Caco-2 (cell line): ENCODE data around the gene LY86. TPM values are rescaled to one million over a fixed set of nuclear protein-coding genes. Genes with fewer than 3 reads are reported as not detected.

ENCODE experiments used
- BruUV-seq: library from RNA; stranded (reverse); fragments of 400-500 nt; replicated peaks from 2 replicates; lab custom pipeline; 2021; lab: Mats Ljungman, UMichigan
- CTCF ChIA-PET: fragments of 300-600 bp; sonication (Branson Sonifier 250); formaldehyde crosslinking; loops from one replicate; lab custom pipeline; 2022; ENCODE audit warnings: antibody characterized with exemption; lab: Charles Lee
- POLR2A ChIA-PET: fragments of 300-600 bp; sonication (Branson Sonifier 250); formaldehyde crosslinking; loops from one replicate; lab custom pipeline; 2022; ENCODE audit warnings: antibody characterized with exemption; lab: Charles Lee
- DNase-seq, 2 experiments: peaks; one replicate each; pipeline versions ENCODE4 v3.0.0 to v3.0.0-alpha.2; 2020 to 2022
- H3K27me3 ChIP-seq: replicated peaks from 2 replicates; pipeline ENCODE4 v1.6.0; 2011; ENCODE audit warnings: low read length; ENCODE audit not compliant: control insufficient read depth, insufficient read depth
- H3K36me3 ChIP-seq: 2 replicates; pipeline ENCODE4 v1.5.1; 2011; ENCODE audit warnings: low read length; ENCODE audit not compliant: control insufficient read depth, insufficient read depth
- H3K4me1 ChIP-seq: fragments of 250-450 bp; sonication (Bioruptor Pico); 2 replicates; pipeline ENCODE4 v1.5.1; 2020; ENCODE audit warnings: mild to moderate bottlenecking
- H3K4me3 ChIP-seq: 2 replicates; pipeline ENCODE4 v1.5.1; 2011; ENCODE audit warnings: low read depth, mild to moderate bottlenecking, control low read depth, low read length
- H3K9me3 ChIP-seq: fragments of 250-450 bp; sonication (Bioruptor Pico); 2 replicates; pipeline ENCODE4 v1.5.1; 2020; ENCODE audit warnings: mild to moderate bottlenecking, moderate library complexity
- H3K27ac Mint-ChIP-seq: one replicate; pipeline ENCODE4 v1.8.0; 2022; ENCODE audit warnings: mixed read lengths; ENCODE audit not compliant: unreplicated experiment
- H3K27me3 Mint-ChIP-seq: one replicate; pipeline ENCODE4 v1.8.0; 2022; ENCODE audit warnings: mixed read lengths; ENCODE audit not compliant: insufficient read depth, unreplicated experiment
- H3K36me3 Mint-ChIP-seq: one replicate; pipeline ENCODE4 v1.8.0; 2022; ENCODE audit warnings: mild to moderate bottlenecking, mixed read lengths; ENCODE audit not compliant: insufficient read depth, unreplicated experiment
- H3K4me1 Mint-ChIP-seq: one replicate; pipeline ENCODE4 v1.8.0; 2022; ENCODE audit warnings: low read depth, mixed read lengths; ENCODE audit not compliant: unreplicated experiment
- H3K4me3 Mint-ChIP-seq: one replicate; pipeline ENCODE4 v1.8.0; 2022; ENCODE audit warnings: mild to moderate bottlenecking, moderate library complexity, mixed read lengths; ENCODE audit not compliant: unreplicated experiment
- H3K9me3 Mint-ChIP-seq: one replicate; pipeline ENCODE4 v1.8.0; 2022; ENCODE audit warnings: mixed read lengths; ENCODE audit not compliant: unreplicated experiment
- intact Hi-C: fragments of 100-400 bp; cut with micrococcal nuclease; formaldehyde crosslinking; loops from one replicate; pipeline ENCODE4 v1.10.0; 2022; ENCODE audit not compliant: unreplicated experiment
- total RNA-seq: library from RNA; stranded (reverse); gene quantifications from 2 replicates; pipeline ENCODE4 v1.2.3, GENCODE V29; 2022
- TF ChIP-seq, protein P1 (sequence below), 2 experiments: fragments of 200-600 bp in 1 of 2; IDR thresholded peaks; 1 replicate in 1 of 2; 2 replicates in 1 of 2; pipeline versions ENCODE4 v1.5.1 to v1.8.0; 2011 to 2022; ENCODE audit warnings: antibody characterized with exemption in 1 of 2, control low read depth in 1 of 2, inconsistent platforms in 1 of 2, low read depth in 1 of 2, low read length in 1 of 2, mild to moderate bottlenecking in 1 of 2, moderate library complexity in 1 of 2; ENCODE audit not compliant: insufficient read depth in 1 of 2, severe bottlenecking in 1 of 2, unreplicated experiment in 1 of 2

Gene LY86
- total RNA-seq, 1 experiment from 2014 or later, result not detected

- Mint-ChIP-seq H3K36me3 (no peaks in the 10 kb centered on the region), H3K4me1 (no peaks in the 10 kb centered on the region), H3K27ac (no peak overlapping the region), H3K27me3 (peaks cover 27% of the 10 kb centered on the region), H3K9me3 (no peaks in the 10 kb centered on the region), H3K4me3 (no peak overlapping the region)
- POLR2A ChIA-PET, result no interaction called here
- TF ChIP-seq, protein P1, sequence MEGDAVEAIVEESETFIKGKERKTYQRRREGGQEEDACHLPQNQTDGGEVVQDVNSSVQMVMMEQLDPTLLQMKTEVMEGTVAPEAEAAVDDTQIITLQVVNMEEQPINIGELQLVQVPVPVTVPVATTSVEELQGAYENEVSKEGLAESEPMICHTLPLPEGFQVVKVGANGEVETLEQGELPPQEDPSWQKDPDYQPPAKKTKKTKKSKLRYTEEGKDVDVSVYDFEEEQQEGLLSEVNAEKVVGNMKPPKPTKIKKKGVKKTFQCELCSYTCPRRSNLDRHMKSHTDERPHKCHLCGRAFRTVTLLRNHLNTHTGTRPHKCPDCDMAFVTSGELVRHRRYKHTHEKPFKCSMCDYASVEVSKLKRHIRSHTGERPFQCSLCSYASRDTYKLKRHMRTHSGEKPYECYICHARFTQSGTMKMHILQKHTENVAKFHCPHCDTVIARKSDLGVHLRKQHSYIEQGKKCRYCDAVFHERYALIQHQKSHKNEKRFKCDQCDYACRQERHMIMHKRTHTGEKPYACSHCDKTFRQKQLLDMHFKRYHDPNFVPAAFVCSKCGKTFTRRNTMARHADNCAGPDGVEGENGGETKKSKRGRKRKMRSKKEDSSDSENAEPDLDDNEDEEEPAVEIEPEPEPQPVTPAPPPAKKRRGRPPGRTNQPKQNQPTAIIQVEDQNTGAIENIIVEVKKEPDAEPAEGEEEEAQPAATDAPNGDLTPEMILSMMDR (IDR thresholded peaks at IDR 0.05; ENCODE audit: insufficient read depth in 1 of 2, low read depth in 1 of 2, low read length in 1 of 2, severe bottlenecking in 1 of 2, unreplicated experiment in 1 of 2), result no peak
- CTCF ChIA-PET, result no interaction called here
- Histone ChIP-seq H3K36me3 (no peaks in the 10 kb centered on the region), H3K9me3 (no peaks in the 10 kb centered on the region), H3K4me3 (no peak overlapping the region), H3K4me1 (no peaks in the 10 kb centered on the region), H3K27me3 (no peaks in the 10 kb centered on the region)
- DNase-seq, result no peak
- BruUV-seq, result no TSS peak
- intact Hi-C loops, result no loop called here
Measured at GRCh38 chr6:6634735-6635075, 46.2 kb downstream of the LY86 start.

- DNase-seq, result no peak
- ChIA-PET POLR2A (no interaction called here), CTCF (no interaction called here)
- Mint-ChIP-seq H3K4me3 (no peak overlapping the region), H3K9me3 (no peaks in the 10 kb centered on the region), H3K27ac (no peak overlapping the region), H3K4me1 (no peaks in the 10 kb centered on the region), H3K36me3 (no peaks in the 10 kb centered on the region), H3K27me3 (peaks cover 27% of the 10 kb centered on the region)
- no peaks in the 10 kb centered on the region for H3K9me3 ChIP-seq
- TF ChIP-seq, protein P1 (IDR thresholded peaks at IDR 0.05; ENCODE audit: insufficient read depth in 1 of 2, low read depth in 1 of 2, low read length in 1 of 2, severe bottlenecking in 1 of 2, unreplicated experiment in 1 of 2), result no peak
- no peak overlapping the region for H3K4me3 ChIP-seq
- no peaks in the 10 kb centered on the region for H3K4me1 ChIP-seq
- intact Hi-C loops, result no loop called here
- no TSS peak for BruUV-seq
- H3K36me3 ChIP-seq, result no peaks in the 10 kb centered on the region
- H3K27me3 ChIP-seq, result no peaks in the 10 kb centered on the region
Measured at GRCh38 chr6:6635291-6635690, 46.8 kb downstream of the LY86 start.

DNA sequence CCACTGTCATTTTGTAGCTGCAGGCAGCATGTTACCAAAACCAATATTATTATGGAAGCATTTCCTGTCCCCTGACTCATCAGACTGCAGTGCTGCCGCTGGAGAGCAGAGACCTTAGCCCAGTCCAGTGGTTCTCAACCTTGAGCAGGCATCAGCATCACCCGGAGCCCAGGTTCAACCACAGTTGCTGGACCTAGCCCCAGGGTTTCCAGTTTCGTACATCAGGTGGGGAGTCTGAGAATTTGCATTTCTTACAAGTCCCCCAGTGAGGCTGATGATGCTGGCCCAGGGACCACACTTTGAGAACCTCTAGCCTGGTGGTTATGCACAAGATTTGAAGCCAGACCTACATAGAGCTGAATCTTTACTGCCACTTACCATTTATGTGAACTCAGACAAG, 47.3 kb downstream of the LY86 start:
- ChIA-PET POLR2A (no interaction called here), CTCF (no interaction called here)
- no peaks in the 10 kb centered on the region for H3K4me1 Mint-ChIP-seq
- H3K27me3 Mint-ChIP-seq, result peaks cover 27% of the 10 kb centered on the region
- intact Hi-C loops, result no loop called here
- Histone ChIP-seq H3K4me3 (no peak overlapping the region), H3K36me3 (no peaks in the 10 kb centered on the region), H3K4me1 (no peaks in the 10 kb centered on the region), H3K27me3 (no peaks in the 10 kb centered on the region), H3K9me3 (no peaks in the 10 kb centered on the region)
- no peaks in the 10 kb centered on the region for H3K36me3 Mint-ChIP-seq
- no peak overlapping the region for H3K4me3 Mint-ChIP-seq
- no peaks in the 10 kb centered on the region for H3K9me3 Mint-ChIP-seq
- TF ChIP-seq, protein P1 (IDR thresholded peaks at IDR 0.05; ENCODE audit: insufficient read depth in 1 of 2, low read depth in 1 of 2, low read length in 1 of 2, severe bottlenecking in 1 of 2, unreplicated experiment in 1 of 2), result no peak
- DNase-seq, result no peak
- no peak overlapping the region for H3K27ac Mint-ChIP-seq
- no TSS peak for BruUV-seq
